ENCODE results near the gene BCOR. TPM values are rescaled to one million over a fixed set of nuclear protein-coding genes. Genes with fewer than 3 reads are reported as not detected.

The BCOR gene
- total and polyA plus RNA-seq, 9 of the 15 experiments (the other 6 are each of a cell fraction or from before 2014, with no cell fraction given): 27.5 to 113 (median 37.6) TPM

GRCh38 chrX:40117715-40118285, 20.0 kb upstream of the BCOR start (continued):
- TF ChIP-seq, protein P1, sequence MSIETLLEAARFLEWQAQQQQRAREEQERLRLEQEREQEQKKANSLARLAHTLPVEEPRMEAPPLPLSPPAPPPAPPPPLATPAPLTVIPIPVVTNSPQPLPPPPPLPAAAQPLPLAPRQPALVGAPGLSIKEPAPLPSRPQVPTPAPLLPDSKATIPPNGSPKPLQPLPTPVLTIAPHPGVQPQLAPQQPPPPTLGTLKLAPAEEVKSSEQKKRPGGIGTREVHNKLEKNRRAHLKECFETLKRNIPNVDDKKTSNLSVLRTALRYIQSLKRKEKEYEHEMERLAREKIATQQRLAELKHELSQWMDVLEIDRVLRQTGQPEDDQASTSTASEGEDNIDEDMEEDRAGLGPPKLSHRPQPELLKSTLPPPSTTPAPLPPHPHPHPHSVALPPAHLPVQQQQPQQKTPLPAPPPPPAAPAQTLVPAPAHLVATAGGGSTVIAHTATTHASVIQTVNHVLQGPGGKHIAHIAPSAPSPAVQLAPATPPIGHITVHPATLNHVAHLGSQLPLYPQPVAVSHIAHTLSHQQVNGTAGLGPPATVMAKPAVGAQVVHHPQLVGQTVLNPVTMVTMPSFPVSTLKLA (conservative IDR thresholded peaks at IDR 0.05): peak in 1 of 2 experiments; percentile 42; a peak in 2 of 4 replicates
- TF ChIP-seq MAFF (IDR thresholded peaks at IDR 0.05; ENCODE audit: low read length) (no peak), TCF3 (CRISPR knock-in tag; IDR thresholded peaks at IDR 0.05) (peak; percentile 79), JUN (IDR thresholded peaks at IDR 0.05; ENCODE audit: borderline replicate concordance, low read depth, low read length) (no peak), JUN (CRISPR knock-in tag; IDR thresholded peaks at IDR 0.05; ENCODE audit: borderline replicate concordance) (no peak), MTF1 (CRISPR knock-in tag; IDR thresholded peaks at IDR 0.05; ENCODE audit: borderline replicate concordance) (no peak), E2F6 (IDR thresholded peaks at IDR 0.05; ENCODE audit: borderline replicate concordance in 1 of 2, extremely low read depth in 1 of 2, insufficient read depth in 1 of 2, insufficient read length in 1 of 2, low read depth in 1 of 2, low read length in 1 of 2, poor library complexity in 1 of 2, severe bottlenecking in 1 of 2) (peak in 1 of 2 experiments; percentile 20), ZKSCAN8 (CRISPR knock-in tag; IDR thresholded peaks at IDR 0.05) (peak; percentile 60; the same call in 1 of the 2 replicates), CBX2 (IDR thresholded peaks at IDR 0.05; ENCODE audit: insufficient read depth, low read length, poor library complexity, severe bottlenecking) (no peak), TCF15 (CRISPR knock-in tag; IDR thresholded peaks at IDR 0.05) (no peak), ATF2 (CRISPR knock-in tag; IDR thresholded peaks at IDR 0.05) (no peak), TAL1 (IDR thresholded peaks at IDR 0.05) (peak; percentile 88), POLR2B (IDR thresholded peaks at IDR 0.05; ENCODE audit: low read depth, partially characterized antibody) (no peak), ZNF354B (CRISPR knock-in tag; IDR thresholded peaks at IDR 0.05) (no peak), PRDM10 (IDR thresholded peaks at IDR 0.05; ENCODE audit: partially characterized antibody) (peak; percentile 98), MTA2 (IDR thresholded peaks at IDR 0.05; ENCODE audit: low read depth) (peak; percentile 78), ZNF707 (CRISPR knock-in tag; conservative IDR thresholded peaks at IDR 0.05) (no peak), ZNF143 (CRISPR knock-in tag; IDR thresholded peaks at IDR 0.05) (no peak)
- TF ChIP-seq, protein P2, sequence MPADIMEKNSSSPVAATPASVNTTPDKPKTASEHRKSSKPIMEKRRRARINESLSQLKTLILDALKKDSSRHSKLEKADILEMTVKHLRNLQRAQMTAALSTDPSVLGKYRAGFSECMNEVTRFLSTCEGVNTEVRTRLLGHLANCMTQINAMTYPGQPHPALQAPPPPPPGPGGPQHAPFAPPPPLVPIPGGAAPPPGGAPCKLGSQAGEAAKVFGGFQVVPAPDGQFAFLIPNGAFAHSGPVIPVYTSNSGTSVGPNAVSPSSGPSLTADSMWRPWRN (IDR thresholded peaks at IDR 0.05; ENCODE audit: low read depth): no peak
